NCI-H2196 treated with DMSO at 0.1 percent for 48 hours (cell line): Measurements from ENCODE around the gene ASTN2.

Experiments used
- DNase-seq: peaks from one replicate; lab custom pipeline; 2025; ENCODE audit not compliant: unreplicated experiment; lab: John Stamatoyannopoulos, UW

The ASTN2 gene

DNA sequence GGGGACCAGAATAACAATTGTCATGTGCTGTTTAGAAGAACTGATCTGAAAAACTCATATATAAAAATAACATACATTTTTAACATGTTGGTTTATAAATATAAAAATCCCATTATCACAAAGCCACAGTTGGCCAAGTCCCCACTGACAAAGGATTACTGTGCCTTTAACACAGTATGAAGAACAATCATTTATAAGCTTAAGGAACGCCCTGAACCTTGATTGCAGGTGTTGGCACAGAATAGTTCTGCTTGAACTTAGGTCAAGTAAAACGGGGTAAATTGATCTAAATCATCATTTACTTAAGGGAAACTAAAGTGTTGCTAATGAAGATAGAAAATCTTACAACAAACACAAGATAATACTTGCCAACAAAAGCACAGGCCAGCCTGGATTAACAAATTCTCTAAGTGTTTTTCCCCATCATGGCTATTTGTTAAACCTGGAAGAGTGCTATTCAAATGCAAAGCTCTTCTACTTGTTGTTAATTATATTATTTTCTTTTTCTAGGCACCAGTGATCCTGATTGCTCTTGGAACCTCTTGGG, 46.1 kb downstream of the ASTN2 start:
- DNase-seq = no peak

DNA sequence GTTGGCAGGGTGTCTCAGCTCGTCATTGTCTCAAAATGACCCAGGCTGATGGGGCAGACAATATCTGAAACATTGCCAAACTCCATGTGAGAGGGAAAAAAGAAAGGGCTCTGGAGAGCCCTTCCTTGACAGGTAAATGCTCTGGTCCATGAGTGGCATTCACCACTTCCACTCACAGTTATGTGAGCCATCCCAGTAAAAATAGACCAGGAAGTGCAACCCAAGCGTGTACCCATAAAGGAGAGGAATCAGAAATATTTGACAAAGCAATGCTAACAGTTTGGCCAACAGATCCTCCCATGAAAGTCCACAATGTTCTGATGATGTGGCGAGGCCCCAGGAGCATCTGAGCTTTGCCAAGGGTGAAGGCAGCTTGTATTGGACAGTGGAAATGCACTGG, 49.4 kb downstream of the ASTN2 start:
- no peak for DNase-seq

DNA sequence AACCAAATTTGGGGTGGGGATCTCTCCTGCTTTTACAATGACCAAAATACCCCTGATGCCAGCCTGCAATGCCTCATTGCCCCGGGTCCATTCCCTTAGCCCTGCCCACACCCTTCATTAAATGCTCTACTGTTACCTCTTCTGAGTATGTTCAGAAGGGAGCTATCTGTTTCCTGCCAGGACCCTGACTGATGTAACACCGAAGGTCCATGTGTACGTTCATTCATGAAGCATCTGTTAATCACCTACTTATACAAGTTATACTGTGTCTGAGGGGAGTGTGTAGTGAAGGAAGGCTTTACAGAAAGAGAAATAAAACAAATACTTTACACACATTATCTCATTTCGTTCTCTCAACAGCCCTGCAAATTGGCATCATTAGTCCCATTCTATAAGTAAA, 51.9 kb downstream of the ASTN2 start:
- no peak for DNase-seq

DNA sequence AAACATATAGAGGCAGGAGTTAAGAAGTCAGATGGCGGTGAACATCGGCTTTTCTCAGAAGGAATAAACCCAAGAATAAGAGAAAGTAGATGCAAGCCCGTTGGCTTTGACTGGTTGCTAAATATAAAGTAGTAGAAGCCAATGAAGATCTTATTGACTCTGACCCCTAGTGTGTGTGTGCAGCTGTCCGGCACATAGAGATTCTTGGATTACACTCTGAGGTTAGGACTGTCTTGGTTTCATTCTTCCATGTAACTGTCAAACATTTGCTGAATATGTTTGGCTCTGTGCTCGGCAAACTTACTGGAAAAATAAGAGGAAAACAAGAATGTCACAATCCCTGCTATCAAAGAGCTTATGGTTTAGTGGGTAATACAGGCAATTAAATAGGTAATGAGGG, 54.9 kb downstream of the ASTN2 start:
- DNase-seq = no peak

DNA sequence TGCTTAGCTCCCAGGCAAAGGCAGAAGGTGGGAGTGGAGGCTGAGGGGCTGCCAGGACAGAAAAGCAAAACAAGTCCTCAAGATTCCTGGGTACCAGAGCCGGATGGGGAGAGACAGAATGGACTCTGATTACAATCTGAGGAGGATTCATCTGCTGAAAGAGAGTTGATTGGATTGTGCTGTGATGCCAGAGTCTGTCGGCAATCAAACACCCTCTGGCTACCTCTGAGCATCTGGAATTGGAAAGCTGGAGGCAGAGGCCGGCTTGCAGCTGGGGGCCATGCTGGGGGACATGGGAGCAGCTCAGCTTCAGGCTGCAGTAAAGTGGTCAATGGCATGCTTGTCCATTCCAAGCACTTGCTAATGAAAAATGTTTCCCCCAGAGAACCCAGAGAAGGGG, 59.3 kb downstream of the ASTN2 start:
- no peak for DNase-seq

DNA sequence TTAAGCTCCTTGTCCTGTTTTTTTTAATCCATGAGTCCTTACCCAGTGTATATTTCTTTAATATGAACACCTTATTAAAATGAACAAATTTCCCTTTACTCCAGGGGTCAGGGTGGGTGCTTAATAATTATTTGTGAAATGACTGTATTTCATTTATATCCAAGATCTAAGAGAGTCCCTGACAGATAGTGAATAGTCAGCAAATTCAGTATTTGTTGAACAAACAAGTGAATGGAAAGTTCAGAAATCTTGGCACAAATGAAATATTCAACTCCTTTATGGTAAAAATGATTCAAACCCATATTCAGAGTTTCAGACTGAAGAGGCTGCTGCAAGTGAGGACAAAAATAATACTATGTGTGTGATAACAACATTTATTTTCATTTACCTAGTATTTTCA, 59.9 kb downstream of the ASTN2 start:
- no peak for DNase-seq

DNA sequence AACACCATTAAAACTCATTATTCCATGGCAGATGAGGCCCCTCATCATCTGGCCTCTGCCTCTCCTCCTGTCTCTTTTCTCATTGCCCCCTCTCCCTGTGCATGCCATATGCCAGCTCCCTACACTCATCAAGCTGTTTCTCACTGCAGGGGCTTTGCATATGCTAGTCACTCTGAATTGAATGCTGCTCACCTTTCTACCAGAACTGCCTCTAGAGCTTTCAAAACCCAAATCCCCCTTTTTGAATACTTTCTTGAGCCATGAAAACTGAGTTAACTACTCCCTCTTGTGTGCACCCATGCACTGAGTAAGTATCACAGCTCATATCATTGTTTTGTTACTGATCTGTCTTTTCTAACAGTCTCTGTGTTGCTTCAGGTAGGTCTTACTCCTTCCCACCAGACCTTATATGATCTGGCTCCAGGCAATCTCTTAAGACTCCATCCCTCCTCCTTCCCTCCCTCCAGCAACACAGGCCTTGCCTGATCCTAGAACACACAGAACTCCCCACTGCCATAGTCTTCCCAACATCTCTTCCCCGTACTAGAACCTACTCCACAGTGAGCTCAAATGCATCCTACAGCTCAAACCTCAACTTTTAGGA, 60.5 kb downstream of the ASTN2 start:
- DNase-seq = no peak

DNA sequence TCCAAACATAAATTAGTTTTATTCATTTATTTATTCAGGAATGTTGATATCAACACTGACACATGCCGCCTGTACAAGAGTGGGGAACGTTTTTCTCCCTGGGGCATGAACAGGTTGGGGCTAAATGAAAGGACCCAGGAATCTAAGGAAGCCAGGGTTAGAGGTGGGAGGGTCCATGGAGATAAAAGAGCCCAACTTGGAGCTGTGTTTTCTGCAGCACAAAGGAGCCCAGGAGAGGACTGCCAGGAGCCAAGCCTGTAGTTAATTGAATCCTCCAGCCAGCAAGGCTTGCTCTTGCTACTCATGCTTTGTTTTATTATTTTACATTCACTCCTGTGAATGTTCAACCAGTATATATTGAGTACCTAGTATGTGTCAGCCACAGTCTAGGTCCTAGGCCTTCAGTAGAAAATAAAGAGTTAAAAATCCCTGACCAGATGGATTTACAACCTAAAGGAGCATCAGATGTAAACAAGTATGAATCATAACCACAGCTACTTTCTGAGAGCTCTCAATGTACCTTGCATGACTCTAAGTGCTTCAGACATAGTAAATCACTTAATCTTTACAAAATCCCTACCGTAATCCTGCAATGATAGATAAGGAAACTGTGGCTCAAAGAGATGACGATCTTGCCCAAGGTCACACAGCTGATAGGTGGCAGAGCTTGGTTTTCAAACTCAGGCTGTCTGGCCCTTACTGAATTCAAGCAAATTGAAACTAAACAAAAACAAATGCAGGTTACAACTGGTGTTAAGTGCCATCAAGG, 69.8 kb downstream of the ASTN2 start:
- no peak for DNase-seq

DNA sequence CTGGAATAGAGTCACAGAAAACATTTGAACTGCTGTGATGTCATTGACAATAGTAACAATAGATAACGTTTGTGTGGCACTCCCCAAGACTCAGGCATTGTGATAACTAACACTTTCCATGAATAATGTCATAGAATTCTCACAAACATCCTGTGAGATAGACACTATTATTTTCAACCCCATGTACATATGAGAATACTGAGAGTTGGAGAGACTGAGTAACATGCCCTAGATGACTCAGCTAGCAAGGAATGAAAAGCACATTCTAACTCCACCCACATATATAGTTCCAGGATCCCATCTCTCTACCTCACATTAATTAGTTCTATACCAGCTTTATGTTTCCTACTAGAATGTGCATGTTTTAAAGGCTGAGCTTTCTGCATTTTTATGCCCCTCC, 71.4 kb downstream of the ASTN2 start:
- no peak for DNase-seq

DNA sequence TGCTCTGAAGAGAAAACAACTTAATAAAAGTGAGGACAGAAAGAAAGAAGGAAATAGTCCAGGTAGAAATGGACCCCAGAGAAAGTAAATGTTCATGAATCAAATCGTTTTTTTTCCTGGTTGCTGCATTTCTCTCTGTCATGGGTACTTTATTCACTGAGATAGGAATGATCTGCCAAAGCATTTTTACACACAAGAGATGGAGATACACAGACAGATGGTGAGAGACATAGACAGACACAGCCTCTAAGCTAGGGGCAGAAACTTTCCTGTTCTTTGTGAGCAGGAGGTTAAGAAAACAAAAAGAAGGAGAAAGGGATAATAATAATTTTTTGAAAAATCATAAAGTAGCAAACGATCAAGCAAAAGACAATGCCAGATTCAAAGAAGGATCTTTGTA, 73.7 kb downstream of the ASTN2 start:
- DNase-seq = no peak

DNA sequence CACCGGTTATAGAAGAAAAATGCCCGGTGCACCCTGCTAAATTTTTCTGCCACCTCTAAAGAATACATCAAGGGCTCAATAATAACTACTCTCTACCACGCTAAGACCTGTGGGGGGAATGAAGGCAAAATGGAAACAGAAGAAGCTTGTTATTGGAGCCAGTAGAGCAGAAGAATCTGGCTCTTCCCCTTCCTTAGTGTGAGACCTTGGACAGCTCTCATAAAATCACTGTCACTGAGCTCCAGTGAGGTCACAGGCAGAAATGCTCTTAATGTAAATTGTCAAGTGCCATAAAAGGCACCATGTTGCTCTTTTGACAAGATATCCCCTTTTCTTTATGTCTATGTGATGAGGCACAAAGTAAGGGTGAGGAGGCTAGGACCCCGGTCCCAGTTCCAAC, 74.4 kb downstream of the ASTN2 start:
- no peak for DNase-seq

DNA sequence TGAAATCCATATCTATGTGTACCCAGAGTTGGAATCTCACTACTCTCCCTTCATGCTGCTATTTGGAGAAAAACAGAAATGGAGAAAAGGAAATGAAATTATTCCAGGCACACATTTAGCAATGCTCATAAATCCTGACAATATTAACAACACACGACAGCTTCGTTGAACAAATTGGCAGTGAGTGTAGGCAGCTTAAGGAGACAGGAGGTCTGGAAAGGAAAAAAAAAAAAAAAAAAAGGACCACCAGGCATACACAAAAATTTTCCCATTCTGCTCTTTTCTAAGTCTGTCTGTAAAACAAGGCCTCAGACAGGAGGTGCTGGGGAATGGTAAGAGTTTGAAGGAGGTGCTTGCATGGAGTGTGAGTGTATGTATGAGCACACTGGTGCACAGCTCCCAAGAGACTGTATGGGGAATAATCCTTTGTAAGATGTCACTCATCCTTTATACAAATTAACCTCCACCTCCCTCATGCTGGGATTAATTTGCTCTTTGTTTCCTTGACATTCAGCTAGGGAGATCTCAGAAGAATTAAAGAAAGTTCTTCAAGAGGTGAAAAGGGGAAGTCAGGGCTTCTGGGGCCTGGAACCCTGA, 78.9 kb downstream of the ASTN2 start:
- no peak for DNase-seq

DNA sequence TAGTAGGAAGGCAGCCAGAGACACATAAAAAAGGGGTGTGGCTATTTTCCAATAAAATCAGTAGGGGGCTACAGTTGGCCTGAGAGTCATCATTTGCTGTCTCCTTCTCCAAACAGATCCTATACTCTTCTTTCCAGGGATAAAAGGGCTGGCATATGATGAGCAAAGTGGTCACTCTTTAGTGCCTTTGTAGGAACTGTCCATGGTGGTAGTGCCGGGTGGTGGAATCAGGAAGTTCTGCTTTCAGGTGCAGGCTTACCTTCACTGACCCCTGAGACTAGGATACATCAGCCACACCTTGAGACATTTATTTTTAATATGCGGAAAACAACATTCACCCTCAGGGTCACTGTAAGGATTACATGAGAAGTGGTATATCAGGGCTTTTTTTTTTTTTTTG, 80.8 kb downstream of the ASTN2 start:
- no peak for DNase-seq

DNA sequence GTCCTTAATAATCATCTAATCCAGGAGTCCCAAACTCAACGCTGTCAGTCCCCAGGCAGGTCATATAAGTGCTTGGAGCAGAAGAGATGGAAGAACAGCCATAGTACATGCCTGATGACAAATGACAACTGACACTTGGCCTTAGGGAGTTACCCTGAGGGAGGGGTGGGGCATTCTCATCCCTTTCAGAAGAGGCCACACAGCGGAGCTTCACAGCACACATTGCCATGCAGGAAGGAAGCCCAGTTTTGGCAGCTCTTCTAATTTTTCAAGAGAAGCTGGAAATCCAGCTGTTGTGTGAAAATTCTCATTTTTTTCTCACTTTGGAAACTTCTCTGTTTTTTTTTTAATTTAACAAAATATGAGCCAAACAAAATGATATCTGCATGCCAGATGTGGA, 89.0 kb downstream of the ASTN2 start:
- DNase-seq = no peak

DNA sequence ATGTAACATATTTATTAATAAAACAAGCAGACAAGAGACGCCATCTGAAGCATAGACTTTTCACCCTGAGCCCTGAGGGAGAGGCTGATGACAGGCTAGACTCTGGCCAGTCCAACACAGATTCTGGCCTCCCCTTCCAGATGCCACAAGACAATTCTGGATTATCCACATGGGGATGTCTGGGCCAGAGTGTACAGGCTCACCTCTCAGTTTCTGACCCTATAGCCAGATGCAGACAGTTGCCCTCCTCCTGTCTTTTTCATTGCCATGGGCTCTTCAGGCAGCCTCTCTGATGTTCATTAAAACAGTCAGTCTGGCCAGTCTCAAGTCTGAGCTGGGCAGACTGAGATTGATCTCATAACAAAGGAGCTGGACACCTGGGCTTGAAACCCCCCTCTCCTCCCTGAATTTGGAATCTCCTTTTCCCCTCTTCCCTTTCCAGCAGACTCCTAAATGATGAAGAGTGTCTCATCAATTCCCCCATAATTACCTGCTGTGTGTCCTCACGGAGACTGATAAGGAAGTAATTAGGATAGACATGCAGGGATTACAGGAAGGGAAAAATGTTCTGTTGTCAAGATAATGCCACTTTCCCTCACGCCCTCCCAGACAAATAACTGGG, 89.6 kb downstream of the ASTN2 start:
- DNase-seq = no peak

DNA sequence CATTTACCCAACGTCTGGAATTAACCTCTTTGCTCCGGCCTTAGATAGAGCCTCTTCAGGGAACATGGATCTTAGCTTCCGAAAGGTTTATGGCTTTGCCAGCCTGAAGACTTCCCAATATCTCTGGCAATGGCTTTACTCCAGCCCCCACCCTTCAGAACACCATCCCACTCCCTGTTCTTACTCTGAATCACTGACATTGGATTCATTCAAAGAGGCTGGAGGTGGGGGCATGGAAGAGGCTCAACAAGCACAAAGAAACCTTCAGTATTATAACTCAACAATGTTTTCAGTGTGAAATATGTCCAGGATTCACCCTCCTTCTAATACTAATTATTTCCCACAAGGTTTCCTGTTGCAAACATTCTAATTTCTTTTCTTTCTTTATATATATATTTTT, 91.5 kb downstream of the ASTN2 start:
- DNase-seq = no peak

DNA sequence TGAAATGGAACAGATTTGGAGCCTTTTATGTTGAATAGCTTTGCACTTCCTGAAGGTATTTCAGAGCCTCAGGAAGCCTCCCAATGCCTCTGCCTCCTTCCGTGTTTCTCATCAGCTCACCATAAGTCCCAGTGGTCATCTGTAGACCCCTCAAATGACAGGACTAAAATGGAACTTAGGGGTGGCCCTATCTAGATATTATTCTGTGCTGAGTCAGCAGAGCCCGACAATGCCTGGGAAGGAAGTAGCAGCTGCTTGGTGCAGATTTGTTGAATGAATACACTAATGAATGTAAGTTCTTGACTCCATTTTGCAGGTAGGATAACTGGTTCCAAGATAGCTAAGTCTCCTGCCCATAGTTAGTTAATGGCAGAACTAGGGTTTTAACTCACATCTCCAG, 97.7 kb downstream of the ASTN2 start:
- no peak for DNase-seq

DNA sequence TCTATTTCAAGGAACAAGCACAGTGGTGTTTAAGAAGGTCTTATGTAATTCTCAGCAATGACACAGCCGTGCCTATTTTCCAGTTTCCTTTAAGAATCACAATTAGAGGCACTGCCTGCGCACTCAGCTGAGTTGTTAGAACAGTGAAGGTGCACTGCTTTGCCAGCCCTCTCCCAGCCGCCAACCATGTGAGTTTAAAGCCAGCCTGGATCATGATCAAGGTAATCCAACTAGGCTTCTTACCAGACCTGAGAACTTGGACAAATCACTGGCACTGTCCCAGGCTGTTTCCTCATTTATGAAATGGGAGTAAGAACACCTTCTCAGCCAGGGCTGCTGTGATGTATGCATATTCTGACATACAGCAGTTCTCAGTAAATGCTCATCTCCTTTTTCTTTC, 99.6 kb downstream of the ASTN2 start:
- DNase-seq = no peak

DNA sequence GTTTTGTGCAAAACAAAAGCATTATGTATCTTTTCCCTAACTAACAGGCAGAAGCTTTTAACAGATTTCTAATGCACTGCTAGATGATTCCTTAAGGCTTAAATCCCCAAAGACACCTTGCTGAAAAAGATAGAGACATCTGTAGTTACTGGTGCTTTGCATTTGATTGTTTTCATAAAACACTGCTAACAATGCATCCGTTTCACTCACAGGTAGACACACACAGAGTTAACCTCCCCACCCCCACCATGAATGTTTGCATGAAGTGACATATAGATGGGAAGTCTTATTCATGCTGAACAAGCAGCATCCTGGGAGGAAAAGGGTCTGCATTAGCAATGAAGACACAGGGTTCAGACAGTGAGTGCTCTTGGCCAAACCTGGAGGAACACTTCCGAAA, 100.9 kb downstream of the ASTN2 start:
- DNase-seq = no peak

DNA sequence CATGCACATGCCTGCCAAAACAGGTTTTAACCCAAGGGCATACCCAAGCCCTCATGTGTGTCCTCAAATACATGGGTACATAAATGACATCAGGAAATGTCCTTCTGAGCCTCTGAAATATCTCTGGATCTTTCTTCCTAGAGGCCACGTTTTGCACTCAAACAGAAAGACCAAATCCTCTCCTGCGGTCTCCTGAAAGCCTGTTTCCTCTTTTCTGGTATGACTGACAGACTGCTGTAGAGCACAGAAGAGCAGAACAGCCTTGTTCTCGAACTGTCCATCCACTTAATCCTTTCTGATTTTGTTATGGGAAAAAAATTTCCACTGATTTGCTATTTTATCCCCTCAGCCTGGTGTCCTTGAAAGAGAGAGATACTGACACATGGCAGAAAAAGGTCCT, 107.2 kb downstream of the ASTN2 start:
- no peak for DNase-seq

DNA sequence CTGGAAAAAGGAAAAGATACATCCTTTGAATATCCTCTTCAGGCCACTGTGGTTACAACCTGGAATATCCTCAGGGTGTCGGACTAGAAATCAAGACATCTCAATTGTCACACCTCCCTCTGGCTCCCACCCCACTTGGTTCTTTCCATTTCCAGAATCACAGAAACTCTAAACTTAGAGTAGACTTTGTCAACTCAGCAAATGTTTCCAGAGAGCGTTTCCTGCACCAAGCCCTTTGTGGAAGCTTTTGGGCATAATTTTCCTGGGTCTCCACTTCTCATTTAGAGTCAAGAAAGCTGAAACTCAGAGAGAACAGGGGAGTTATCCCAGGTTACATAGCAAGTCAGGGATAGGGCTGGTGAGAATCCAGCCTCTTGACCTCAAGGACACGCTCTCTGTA, 108.8 kb downstream of the ASTN2 start:
- DNase-seq = no peak

DNA sequence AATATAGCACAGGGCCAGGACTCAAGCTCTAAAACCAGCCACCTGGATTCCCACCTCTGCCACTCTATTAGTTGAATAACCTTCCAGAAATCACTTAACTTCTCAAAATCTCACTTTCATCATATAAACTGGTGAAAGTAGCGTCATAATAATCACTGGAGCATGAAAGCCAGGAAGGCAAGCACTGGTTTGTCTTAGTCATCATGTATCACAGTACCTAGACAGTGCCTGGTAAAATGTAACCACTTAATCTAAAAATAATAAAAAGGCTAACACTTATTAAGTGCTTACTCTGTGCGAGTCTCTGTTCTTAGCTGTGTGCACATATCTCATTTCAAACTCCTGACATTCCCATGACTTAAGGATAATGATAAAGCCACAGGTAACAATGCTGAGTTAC, 109.4 kb downstream of the ASTN2 start:
- no peak for DNase-seq
